Activated B cell treated with CpG ODN at 0.5 μM for 24 hours (primary cell): ENCODE data around the gene MYLK3. TPM values are rescaled to one million over a fixed set of nuclear protein-coding genes. Genes with fewer than 3 reads are reported as not detected.
"Not testable (repeated sequence)": the region's sequence is repeated elsewhere in the genome, so short reads cannot be mapped to it uniquely, and the experiment has no call there.

Experiments
- ATAC-seq: fragments of 200-7000 bp; cut with Tn5 transposase; one replicate; pipeline ENCODE4 v1.10.0; 2021; ENCODE audit warnings: low read depth, mild to moderate bottlenecking, moderate library complexity
- CTCF ChIA-PET: fragments of 350-600 bp; sonication (Branson Sonifier 250); formaldehyde crosslinking; loops from one replicate; lab custom pipeline; 2021; ENCODE audit warnings: antibody characterized with exemption; lab: Charles Lee
- POLR2A ChIA-PET: fragments of 350-600 bp; sonication (Branson Sonifier 250); formaldehyde crosslinking; loops from one replicate; lab custom pipeline; 2021; ENCODE audit warnings: antibody characterized with exemption; lab: Charles Lee
- DNase-seq: peaks from one replicate; pipeline ENCODE4 v3.0.0; 2022
- H3K27ac Mint-ChIP-seq: one replicate; pipeline ENCODE4 v1.8.0; 2020; ENCODE audit warnings: mixed read lengths
- H3K27me3 Mint-ChIP-seq: one replicate; pipeline ENCODE4 v1.8.0; 2021; ENCODE audit warnings: mixed read lengths
- H3K36me3 Mint-ChIP-seq: one replicate; pipeline ENCODE4 v1.8.0; 2021; ENCODE audit warnings: low read depth, mixed read lengths
- H3K4me1 Mint-ChIP-seq: one replicate; pipeline ENCODE4 v1.8.0; 2021; ENCODE audit warnings: mixed read lengths
- H3K4me3 Mint-ChIP-seq: one replicate; pipeline ENCODE4 v1.8.0; 2020; ENCODE audit warnings: mild to moderate bottlenecking, mixed read lengths
- H3K9me3 Mint-ChIP-seq: one replicate; pipeline ENCODE4 v1.8.0; 2020; ENCODE audit warnings: mixed read lengths
- intact Hi-C: fragments of 100-400 bp; cut with micrococcal nuclease; formaldehyde crosslinking; loops from one replicate; pipeline ENCODE4 v1.15.1; 2024
- total RNA-seq: library from RNA; stranded (reverse); gene quantifications from 2 replicates; pipeline ENCODE4 v1.2.3, GENCODE V29; 2022
- TF ChIP-seq, protein P1 (sequence below): fragments of 200-600 bp; IDR thresholded peaks from one replicate; pipeline ENCODE4 v1.8.0; 2022; ENCODE audit warnings: antibody characterized with exemption, mild to moderate bottlenecking

The MYLK3 gene
- total RNA-seq, 1 donor from 2014 or later: 0.55 TPM

- DNase-seq: no peak
- no peaks in the 10 kb centered on the region for H3K9me3 Mint-ChIP-seq
- peaks cover 46% of the 10 kb centered on the region for H3K4me1 Mint-ChIP-seq
- peaks cover 7% of the 10 kb centered on the region for H3K36me3 Mint-ChIP-seq
- CTCF ChIA-PET: interaction anchor here (1.4 to 1.8 kb wide), 2 partner anchors 13 to 114 kb away, joined by 7 to 8 read pairs; no protein-coding TSS in a partner anchor
- H3K4me3 Mint-ChIP-seq: no peak overlapping the region
- intact Hi-C loops: loop anchor here (5.0 to 10.0 kb wide), 3 partner anchors 120 to 778 kb away; partner anchors contain the start of genes ITFG1 and PHKB
- ATAC-seq: no peak
- POLR2A ChIA-PET: interaction anchor here (0.8 kb wide), 1 partner anchor 10 kb away, joined by 3 read pairs; no protein-coding TSS in a partner anchor
- no peaks in the 10 kb centered on the region for H3K27me3 Mint-ChIP-seq
- no peak overlapping the region for H3K27ac Mint-ChIP-seq
- TF ChIP-seq, protein P1, sequence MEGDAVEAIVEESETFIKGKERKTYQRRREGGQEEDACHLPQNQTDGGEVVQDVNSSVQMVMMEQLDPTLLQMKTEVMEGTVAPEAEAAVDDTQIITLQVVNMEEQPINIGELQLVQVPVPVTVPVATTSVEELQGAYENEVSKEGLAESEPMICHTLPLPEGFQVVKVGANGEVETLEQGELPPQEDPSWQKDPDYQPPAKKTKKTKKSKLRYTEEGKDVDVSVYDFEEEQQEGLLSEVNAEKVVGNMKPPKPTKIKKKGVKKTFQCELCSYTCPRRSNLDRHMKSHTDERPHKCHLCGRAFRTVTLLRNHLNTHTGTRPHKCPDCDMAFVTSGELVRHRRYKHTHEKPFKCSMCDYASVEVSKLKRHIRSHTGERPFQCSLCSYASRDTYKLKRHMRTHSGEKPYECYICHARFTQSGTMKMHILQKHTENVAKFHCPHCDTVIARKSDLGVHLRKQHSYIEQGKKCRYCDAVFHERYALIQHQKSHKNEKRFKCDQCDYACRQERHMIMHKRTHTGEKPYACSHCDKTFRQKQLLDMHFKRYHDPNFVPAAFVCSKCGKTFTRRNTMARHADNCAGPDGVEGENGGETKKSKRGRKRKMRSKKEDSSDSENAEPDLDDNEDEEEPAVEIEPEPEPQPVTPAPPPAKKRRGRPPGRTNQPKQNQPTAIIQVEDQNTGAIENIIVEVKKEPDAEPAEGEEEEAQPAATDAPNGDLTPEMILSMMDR: no peak
These were observed 61.2 kb downstream of the MYLK3 start for GRCh38 chr16:46686815-46687473.

- intact Hi-C loops: loop anchor here (10.0 kb wide), 1 partner anchor 783 kb away; the partner anchor contains the start of genes ITFG1 and PHKB
- CTCF ChIA-PET: interaction anchor here (1.2 kb wide), 1 partner anchor 8 kb away, joined by 6 read pairs; no protein-coding TSS in a partner anchor
- Mint-ChIP-seq H3K4me1 (peaks cover 30% of the 10 kb centered on the region), H3K36me3 (peaks cover 52% of the 10 kb centered on the region)
- ATAC-seq, H3K27ac Mint-ChIP-seq, H3K27me3 Mint-ChIP-seq, H3K4me3 Mint-ChIP-seq, DNase-seq, H3K9me3 Mint-ChIP-seq, POLR2A ChIA-PET: not testable (repeated sequence)
These were observed 66.3 kb downstream of the MYLK3 start for GRCh38 chr16:46681867-46682266.

DNA sequence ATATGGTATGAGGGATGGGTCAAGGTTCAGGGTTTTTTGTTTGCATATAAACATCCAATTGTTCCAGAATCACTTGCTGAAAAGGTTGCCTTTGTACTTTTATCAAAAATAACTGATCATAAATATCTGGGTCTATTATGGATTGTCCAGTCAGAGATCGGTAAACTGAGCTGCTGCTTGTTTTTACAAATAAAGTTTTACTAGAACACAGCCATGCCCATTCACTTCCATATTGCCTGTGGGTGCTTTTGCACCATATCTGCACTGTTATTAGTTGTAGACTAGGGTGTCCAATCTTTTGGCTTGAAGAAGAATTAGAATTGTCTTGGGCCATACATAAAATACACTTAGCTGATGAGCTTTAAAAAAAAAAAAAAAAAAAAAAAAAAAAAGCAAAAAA is 70.2 kb downstream of the MYLK3 start:
- not testable (repeated sequence) for ATAC-seq, DNase-seq, H3K9me3 Mint-ChIP-seq, H3K4me1 Mint-ChIP-seq, H3K4me3 Mint-ChIP-seq, H3K27ac Mint-ChIP-seq, H3K27me3 Mint-ChIP-seq
- POLR2A ChIA-PET: interaction anchor here (0.6 to 0.8 kb wide), 2 partner anchors 8 to 157 kb away, joined by 3 read pairs; no protein-coding TSS in a partner anchor
- CTCF ChIA-PET: interaction anchor here (1.2 kb wide), 1 partner anchor 241 kb away, joined by 3 read pairs; no protein-coding TSS in a partner anchor
- H3K36me3 Mint-ChIP-seq: peaks cover 81% of the 10 kb centered on the region
- intact Hi-C loops: loop anchor here (10.0 kb wide), 1 partner anchor 1487 kb away; no protein-coding TSS in a partner anchor

- CTCF ChIA-PET: interaction anchor here (0.7 to 2.5 kb wide), 34 partner anchors 9 to 1491 kb away, joined by 3 to 45 read pairs (median 4); partner anchors contain the start of gene GPT2
- no peaks in the 10 kb centered on the region for H3K9me3 Mint-ChIP-seq
- POLR2A ChIA-PET: interaction anchor here (0.9 to 1.6 kb wide), 3 partner anchors 158 to 239 kb away, joined by 3 to 6 read pairs (median 4); no protein-coding TSS in a partner anchor
- intact Hi-C loops: loop anchor here (1.0 to 10.0 kb wide), 7 partner anchors 16 to 1491 kb away; partner anchors contain the start of genes ORC6 and VPS35
- no peak overlapping the region for H3K4me3 Mint-ChIP-seq
- no peak overlapping the region for H3K27ac Mint-ChIP-seq
- ATAC-seq (peak; percentile 92), DNase-seq (no peak)
- peaks cover 85% of the 10 kb centered on the region for H3K36me3 Mint-ChIP-seq
- H3K4me1 Mint-ChIP-seq: no peaks in the 10 kb centered on the region
- H3K27me3 Mint-ChIP-seq: no peaks in the 10 kb centered on the region
- TF ChIP-seq, protein P1: peak; percentile 37
These were observed 74.7 kb downstream of the MYLK3 start for GRCh38 chr16:46673320-46674013.

- peaks cover 21% of the 10 kb centered on the region for H3K4me1 Mint-ChIP-seq
- peaks cover 73% of the 10 kb centered on the region for H3K36me3 Mint-ChIP-seq
- DNase-seq (no peak), ATAC-seq (no peak)
- H3K27me3 Mint-ChIP-seq: no peaks in the 10 kb centered on the region
- TF ChIP-seq, protein P1: no peak
- CTCF ChIA-PET: interaction anchor here (3.1 kb wide), 1 partner anchor 12 kb away, joined by 10 read pairs; no protein-coding TSS in a partner anchor
- no peak overlapping the region for H3K4me3 Mint-ChIP-seq
- H3K27ac Mint-ChIP-seq: no peak overlapping the region
- H3K9me3 Mint-ChIP-seq: no peaks in the 10 kb centered on the region
- POLR2A ChIA-PET: no interaction called here
- intact Hi-C loops: no loop called here
These were observed 86.0 kb downstream of the MYLK3 start for GRCh38 chr16:46662123-46662522.
